GM21381 (cell line): Measurements from ENCODE around the gene UGT2B15.
"Not testable (repeated sequence)": the region's sequence is repeated elsewhere in the genome, so short reads cannot be mapped to it uniquely, and the experiment has no call there.

Experiments
- ATAC-seq: cut with Tn5 transposase; IDR thresholded peaks from one replicate; pipeline ENCODE4 v1.9.1; 2021; ENCODE audit warnings: mild to moderate bottlenecking, moderate library complexity; ENCODE audit not compliant: unreplicated experiment

Gene UGT2B15

DNA sequence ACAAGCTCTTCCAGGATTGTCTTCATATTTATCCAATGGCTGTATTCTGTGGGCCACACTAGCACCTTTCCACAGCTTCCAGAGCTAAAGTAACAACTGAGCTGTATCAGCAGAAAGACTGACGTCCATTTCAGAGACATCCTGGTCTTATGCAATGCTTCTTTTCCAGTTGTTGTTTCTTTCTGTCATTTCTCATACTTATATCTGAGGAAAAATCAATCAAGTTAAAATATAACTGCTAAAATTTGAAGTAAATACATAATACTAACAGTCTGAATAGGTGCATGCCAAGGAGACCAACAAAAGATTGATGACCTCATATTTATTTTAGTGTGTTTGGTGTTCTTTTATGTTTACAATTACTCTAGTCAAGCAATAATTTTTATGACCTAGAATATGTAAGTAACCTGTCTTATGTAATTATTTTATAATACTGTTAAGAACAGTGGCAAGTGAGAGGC lies at the start of gene UGT2B15:
UGT2B15 (minus strand) TSS at position 174 of the 461 bp plus-strand sequence; CDS start at position 140, 34 bp downstream.
- ATAC-seq, result not testable (repeated sequence)

DNA sequence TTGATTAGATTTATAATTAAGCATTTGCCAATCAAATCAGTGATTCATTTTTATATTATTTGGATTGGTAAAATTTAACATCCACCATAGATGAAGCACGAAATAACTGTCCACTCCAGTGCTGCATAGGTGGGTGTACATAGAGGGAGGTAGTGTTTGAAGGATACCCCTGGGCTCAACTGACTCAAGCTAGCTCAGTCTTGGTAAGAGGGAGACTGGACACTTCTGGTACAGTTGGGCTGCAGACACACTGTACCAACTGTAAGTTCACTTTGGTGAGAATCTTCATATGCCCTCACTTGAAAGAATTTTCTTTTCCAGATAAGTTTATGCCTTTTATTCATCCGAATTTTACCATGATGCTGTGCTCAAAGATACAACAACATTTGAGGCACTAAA lies 48.6 kb upstream of the UGT2B15 start:
- no peak for ATAC-seq

DNA sequence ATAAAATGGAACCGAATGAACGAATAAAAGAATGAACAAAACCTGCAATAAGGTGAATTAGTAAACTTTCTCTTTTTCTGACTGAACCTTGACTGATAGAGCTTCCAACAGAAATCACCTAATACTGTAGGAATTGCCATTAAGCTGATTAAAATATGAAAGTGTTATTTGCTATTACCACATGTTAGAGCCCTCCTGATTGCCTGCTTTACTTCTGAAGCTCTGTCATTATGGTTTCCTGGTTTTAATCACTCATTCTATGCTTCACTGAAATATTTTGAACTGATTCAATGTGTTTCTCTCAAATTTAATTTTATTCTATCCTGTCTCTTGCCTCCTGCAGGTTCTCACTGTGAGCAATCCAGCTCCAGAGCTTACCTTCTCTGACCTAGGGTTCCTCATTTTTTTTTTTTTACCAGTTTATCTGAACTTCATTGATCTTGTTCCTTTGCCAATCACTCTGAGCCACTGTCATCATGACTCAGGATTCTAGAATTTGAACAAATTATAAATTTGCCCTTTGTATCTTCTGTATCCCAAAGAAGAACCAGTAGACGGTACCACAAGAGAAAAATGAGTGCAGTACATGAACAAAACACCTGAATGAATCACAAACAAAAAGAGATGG lies 48.1 kb upstream of the UGT2B15 start:
- peak; percentile 31 for ATAC-seq

DNA sequence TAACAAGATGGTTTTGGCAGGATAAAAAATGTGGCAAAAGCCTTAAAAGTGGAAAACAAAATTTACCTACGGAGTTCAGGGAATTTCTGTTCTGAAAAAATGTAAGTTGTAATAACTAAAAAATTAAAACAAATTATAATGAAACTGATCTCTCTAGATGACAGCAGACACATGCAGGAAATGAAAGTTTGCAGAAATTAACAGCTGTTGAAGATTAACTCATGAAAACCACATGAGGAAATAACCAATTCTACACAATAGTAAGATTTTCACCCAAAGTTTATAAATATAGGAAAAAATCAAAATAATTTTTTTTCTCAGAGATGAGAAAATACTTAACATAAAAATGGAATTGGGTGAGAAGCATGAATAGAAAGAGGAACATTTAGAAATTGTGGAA lies 47.5 kb upstream of the UGT2B15 start:
- peak; percentile 81 for ATAC-seq

DNA sequence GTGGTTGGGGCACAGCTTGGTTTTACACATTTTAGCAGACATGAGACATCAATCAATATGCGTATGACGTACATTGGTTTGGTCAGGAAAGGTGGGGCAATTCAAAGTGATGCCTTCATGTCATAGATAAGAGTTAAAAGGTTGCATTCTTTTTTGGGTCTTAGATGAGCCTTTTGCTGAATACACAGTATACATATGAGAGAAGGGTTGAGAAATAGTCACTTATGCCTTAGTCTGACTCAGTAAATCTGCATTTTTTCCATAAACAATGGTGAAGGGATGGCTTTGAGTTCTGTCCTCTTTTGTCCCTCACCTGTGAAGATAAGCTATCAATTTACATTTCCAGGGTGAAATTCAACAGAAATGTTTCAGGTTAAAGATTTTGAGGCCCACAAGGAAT lies 43.9 kb upstream of the UGT2B15 start:
- ATAC-seq, result no peak

GRCh38 chr4:68712207-68712606 lies 41.8 kb upstream of the UGT2B15 start:
- ATAC-seq, result no peak

DNA sequence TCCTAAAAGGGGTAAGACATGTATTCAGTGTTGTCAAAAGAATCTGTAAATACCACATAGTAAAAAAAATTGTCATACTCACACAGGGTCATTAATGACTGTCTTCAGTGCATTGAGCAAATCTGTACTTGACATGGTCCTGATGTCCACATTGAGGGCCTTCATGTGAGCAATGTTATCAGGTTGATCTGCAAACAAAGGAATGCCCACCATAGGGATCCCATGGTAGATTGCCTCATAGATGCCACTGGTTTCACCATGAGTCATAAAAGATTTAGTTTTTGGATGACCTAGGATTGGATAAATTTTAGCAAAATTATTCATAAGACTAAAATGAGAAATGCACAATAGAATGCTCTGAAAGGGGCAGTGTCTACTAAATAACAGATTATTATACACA lies 38.1 kb upstream of the UGT2B15 start:
- no peak for ATAC-seq

DNA sequence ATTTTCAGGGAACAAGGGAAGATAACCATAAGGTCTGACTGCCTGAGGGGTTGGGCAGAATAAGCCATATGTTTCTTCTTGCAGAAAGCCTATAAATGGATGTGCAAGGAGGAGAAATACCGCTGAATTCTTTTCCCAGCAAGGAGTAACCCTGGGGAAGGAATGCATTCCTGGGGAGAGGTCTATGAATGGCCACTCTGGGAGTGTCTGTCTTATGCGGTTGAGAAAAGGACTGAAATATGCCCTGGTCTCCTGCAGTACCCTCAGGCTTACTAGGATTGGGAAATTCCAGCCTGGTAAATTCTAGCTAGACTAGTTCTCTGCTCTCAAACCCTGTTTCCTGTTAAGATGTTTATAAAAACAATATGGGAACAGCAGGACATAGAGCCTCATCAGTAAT lies 32.7 kb upstream of the UGT2B15 start:
- ATAC-seq, result not testable (repeated sequence)

DNA sequence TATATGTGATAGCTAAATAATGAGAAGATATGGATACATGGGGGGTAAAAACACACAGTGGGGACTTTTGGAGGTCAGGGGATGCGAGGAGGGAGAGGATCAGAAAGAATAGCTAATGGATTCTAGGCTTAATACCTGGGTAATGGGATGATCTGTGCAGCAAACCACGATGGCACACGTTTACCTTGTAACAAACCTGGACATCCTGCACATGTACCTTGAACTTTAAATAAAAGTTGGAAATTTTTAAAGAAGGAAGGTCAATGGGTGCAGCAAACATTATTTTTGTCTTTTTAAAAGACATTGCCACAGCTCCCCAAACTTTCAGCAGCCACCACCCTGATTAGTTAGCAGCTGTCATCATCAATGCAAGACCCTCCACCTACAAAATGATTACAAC lies 29.7 kb upstream of the UGT2B15 start:
- no peak for ATAC-seq

DNA sequence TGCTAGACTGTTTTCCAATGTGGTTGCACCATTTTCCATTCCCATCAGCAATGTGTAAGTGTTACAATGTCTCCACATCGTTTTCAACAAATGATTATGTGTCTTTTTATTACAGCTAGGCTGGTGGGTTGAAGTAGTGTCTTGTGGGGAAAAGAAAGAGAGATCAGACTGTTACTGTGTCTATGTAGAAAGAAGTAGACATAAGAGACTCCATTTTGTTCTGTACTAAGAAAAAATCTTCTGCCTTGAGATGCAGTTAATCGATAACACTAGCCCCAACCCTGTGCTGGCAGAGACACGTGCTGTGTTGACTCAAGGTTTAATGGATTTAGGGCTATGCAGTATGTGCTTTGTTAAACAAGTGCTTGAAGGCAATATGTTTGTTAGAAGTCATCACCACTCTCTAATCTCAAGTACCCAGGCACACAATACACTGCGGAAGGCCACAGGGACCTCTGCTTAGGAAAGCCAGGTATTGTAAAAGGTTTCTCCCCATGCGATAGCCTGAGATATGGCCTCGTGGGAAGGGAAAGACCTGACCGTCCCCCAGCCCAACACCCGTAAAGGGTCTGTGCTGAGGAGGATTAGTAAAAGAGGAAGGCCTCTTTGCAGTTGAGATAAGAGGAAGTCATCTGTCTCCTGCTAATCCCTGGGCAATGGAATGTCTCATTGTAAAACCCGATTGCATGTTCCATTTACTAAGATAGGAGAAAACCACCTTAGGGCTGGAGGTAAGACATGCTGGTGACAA lies 23.0 kb upstream of the UGT2B15 start:
- no peak for ATAC-seq

GRCh38 chr4:68691186-68691585 lies 20.7 kb upstream of the UGT2B15 start:
- ATAC-seq, result no peak

GRCh38 chr4:68683034-68683433 lies 12.6 kb upstream of the UGT2B15 start:
- no peak for ATAC-seq

- not testable (repeated sequence) for ATAC-seq
Observed at GRCh38 chr4:68681298-68681697, 10.8 kb upstream of the UGT2B15 start.

- no peak for ATAC-seq
Observed at GRCh38 chr4:68673143-68673542, 2.7 kb upstream of the UGT2B15 start.

DNA sequence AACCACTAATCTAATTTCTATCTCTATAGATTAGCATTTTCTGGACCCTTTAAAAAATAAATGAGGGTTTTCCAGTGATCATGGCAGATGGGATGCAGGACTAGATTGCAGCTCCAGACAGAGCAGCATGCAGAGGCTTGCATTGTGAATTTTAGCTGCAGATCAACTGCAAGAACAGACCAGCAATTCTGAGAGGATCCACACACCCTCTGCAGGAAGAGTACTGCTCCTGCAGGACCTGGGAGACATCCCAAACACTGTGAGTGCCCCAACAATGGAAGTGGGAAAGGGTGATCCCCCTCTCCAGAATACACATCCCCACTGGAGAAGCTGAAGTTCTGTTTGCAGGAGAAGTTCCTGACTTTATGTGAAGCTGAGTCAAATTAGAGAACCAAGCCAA lies 765 bp upstream of the UGT2B15 start:
- not testable (repeated sequence) for ATAC-seq

DNA sequence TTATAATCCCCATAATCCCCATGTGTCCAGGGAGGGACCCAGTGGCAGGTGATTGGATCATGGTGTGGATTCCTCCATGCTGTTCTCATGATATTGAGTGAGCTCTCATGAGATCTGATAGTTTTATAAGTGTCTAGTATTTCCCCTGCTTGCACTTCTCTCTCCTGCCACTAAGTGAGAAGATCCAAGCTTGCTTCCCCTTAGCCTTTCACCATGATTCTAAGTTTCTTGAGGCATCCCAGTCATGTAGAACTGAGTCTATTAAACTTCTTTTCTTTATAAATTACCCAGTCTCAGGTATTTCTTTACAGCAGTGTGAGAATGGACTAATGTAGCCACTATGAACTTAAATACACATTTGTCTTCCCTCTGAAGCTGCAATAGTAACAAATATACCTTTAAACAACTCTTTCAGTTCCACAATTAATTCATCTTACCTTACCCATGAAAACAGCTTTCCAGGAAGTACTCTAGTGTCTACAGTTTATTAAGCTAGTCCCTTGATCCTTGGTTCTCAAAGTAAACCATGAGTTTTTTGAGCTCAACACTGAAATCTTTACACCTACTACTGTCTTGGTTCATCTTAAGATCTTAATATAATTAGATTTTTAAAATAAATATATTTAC lies 1.8 kb downstream of the UGT2B15 start:
- not testable (repeated sequence) for ATAC-seq

DNA sequence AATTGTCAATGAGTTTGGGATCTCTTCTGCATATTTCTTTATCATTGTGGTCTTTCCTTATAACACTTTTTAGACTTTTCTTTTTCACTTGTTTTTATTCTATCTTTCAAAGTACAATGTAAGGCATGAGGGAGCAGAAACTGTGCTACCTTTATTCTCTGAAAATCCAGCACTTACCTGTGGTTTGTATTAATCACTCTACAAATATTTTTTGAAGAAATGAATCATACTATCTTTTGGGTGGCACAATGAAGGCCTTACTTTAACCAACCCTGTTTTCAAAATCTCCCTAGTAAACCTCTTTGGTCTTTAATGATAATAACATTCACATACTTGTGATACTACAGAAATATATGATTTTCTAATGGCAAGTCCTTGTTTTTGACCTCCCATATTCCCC lies 2.9 kb downstream of the UGT2B15 start:
- not testable (repeated sequence) for ATAC-seq

DNA sequence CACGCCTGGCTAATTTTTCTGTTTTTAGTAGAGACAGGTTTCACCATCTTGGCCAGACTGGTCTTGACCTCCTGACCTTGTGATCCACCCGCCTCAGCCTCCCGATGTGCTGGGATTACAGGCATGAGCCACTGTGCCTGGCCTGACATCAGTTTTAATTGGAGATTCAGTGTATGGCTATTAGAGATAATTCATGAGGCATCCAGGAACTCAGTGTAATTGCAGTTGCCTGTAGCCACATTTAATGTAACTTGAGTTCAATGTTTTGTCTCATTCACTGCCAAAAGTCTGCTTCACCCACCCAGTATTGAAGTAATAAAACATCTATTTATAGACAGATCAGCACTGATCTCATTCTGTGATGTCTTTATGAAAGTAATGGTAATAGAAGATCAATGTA lies 5.7 kb downstream of the UGT2B15 start:
- not testable (repeated sequence) for ATAC-seq

DNA sequence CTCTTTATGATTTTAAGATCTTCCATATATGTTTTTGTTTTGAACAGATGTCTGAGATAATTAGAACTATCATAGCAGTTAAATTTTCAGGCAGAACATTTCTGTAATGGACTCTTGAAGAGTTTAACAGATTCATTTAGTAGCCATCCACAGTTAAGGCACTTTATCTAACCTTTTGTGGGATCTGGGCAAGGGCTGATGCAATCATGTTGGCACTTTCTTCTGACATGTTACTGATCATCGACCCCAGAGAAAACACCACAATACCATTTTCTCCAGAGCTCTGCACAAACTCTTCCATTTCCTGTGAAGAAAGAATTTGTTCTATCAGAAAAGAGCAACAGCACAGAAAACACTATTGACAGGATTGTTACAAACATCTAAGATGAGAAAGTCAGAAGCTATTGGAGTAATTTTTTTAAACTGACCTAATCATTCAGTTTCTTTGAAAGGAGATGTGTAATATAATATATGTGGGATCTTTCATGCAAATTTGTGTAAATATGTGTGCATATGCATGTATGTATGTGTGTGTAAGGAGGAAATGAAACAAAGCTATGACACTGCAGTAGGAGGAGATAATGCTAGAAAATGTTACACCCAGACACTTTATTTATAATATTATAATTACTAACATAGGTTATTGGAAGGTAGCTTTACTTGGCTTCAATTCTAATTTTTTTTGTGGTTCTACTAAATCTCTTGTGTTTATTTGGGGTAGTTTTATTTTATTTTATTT lies 7.4 kb downstream of the UGT2B15 start:
- ATAC-seq, result not testable (repeated sequence)

DNA sequence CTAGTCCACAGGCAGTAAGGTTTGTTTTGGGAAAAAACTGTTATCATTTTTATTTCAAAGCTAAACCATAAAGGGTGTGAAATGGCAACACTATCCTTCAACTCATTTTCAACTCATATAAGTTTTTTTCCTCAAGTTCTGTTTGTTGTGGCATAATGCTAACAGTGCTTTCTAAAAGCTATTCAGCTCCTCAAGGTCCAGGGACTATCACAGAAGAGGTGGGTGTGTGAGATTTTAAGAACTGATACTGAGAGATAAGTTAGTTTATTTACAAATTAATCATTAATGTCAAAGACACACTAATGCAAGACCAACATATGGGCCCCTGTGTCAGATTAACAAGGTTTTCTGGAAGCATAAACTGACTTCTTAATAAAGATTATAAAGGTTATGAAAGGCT lies 11.8 kb downstream of the UGT2B15 start:
- ATAC-seq, result no peak

- ATAC-seq, result peak; percentile 68
Observed at GRCh38 chr4:68657022-68657594, 13.3 kb downstream of the UGT2B15 start.
